Peyer's patch (tissue), 4 donors: ENCODE data around the gene CA5A.
A peak's percentile ranks its signal among the peaks of the same experiment; 100 is the strongest.
"Not testable (repeated sequence)": the region's sequence is repeated elsewhere in the genome, so short reads cannot be mapped to it uniquely, and the experiment has no call there.

Experiments used
- CTCF ChIP-seq, 6 experiments: fragments of 450-650 bp in 4 of 6; fragments of 200-600 bp in 2 of 6; sonication (generic) in 1 of 6; IDR thresholded peaks; one replicate each; pipeline ENCODE4 v1.5.1; 2017 to 2019; ENCODE audit warnings: antibody characterized with exemption in 6 of 6, mild to moderate bottlenecking in 3 of 6, moderate library complexity in 1 of 6
- POLR2A ChIP-seq, 2 donors: fragments of 450-650 bp; IDR thresholded peaks; one replicate each; pipeline ENCODE4 v1.5.1; 2017; ENCODE audit warnings: antibody characterized with exemption in 2 of 2, mild to moderate bottlenecking in 2 of 2, moderate library complexity in 2 of 2

GRCh38 chr16:87909203-87909935 lies 27.0 kb downstream of the CA5A start:
- peak; percentile 85 to 90 (median 86) for TF ChIP-seq CTCF (IDR thresholded peaks at IDR 0.05)
- TF ChIP-seq POLR2A (IDR thresholded peaks at IDR 0.05): not testable (repeated sequence)
